Measurements from ENCODE around the gene HSPA5. TPM values are rescaled to one million over a fixed set of nuclear protein-coding genes. Genes with fewer than 3 reads are reported as not detected.

HSPA5 gene
- total and polyA plus RNA-seq, 2 donors (not counting 1 experiment from before 2014, with no cell fraction given): 40.1 to 94.5 TPM

DNA sequence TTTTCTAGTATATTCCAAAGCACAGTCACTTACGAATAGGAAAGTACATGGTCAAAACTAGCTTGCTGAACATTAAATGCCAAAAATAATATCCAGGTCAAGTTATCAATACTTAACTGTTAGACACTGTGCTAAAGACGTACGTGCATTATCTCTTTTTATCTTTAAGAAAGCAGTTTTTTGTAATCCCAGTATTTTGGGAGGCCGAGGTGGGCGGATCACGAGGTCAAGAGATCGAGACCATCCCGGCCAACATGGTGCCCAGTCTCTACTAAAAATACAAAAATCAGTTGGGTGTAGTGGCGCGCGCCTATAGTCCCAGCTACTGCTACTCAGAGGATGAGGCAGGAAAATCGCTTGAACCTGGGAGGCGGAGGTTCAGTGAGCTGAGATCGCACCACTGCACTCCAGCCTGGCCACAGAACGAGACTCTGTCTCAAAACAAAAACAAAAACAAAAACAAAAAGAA is 2.7 kb upstream of the HSPA5 start:
- Histone ChIP-seq H3K27ac (ENCODE audit: low read length in 2 of 2) (no peak overlapping the region), H3K9me3 (ENCODE audit: control extremely low read depth in 1 of 3, control insufficient read depth in 2 of 3, insufficient read depth in 1 of 3, low read length in 2 of 3) (no peaks in the 10 kb centered on the region), H3K79me2 (ENCODE audit: control insufficient read depth, insufficient read depth, low read length) (peaks cover 23% of the 10 kb centered on the region), H3K36me3 (replicated peaks in 1 of 2; ENCODE audit: control extremely low read depth in 1 of 2, control insufficient read depth in 1 of 2, extremely low read depth in 1 of 2, insufficient read depth in 2 of 2, low read length in 1 of 2) (peaks cover 3 to 10% of the 10 kb centered on the region in 2 experiments), H3K4me3 (ENCODE audit: control extremely low read depth in 1 of 5, extremely low read depth in 1 of 5, insufficient read depth in 1 of 5, low read depth in 2 of 5, low read length in 4 of 5) (no peak overlapping the region), H3K27me3 (replicated peaks in 1 of 4; ENCODE audit: control extremely low read depth in 1 of 4, control insufficient read depth in 3 of 4, insufficient read depth in 4 of 4, low read length in 3 of 4) (no peaks in the 10 kb centered on the region), H3K4me1 (ENCODE audit: control insufficient read depth in 2 of 2, insufficient read depth in 2 of 2, low read length in 2 of 2) (peaks cover 10 to 18% of the 10 kb centered on the region in 2 donors), H3K4me2 (replicated peaks; ENCODE audit: low read depth, low read length, poor library complexity, severe bottlenecking) (no peak overlapping the region), H3K9ac (ENCODE audit: low read length) (no peak overlapping the region), H4K20me1 (ENCODE audit: control insufficient read depth, insufficient read depth, low read length, poor library complexity, severe bottlenecking) (peaks cover 10% of the 10 kb centered on the region), H2AFZ (ENCODE audit: insufficient read depth, low read depth, low read length, poor library complexity, severe bottlenecking) (no peak overlapping the region)
- CTCF ChIA-PET: interaction anchor here (0.6 to 2.0 kb wide), 2 partner anchors 8 to 18 kb away, joined by 4 to 8 read pairs; partner anchors contain the start of gene GAPVD1
- H3K27ac Mint-ChIP-seq: no peak overlapping the region
- no peak for ATAC-seq (ENCODE audit: low read depth)
- DNase-seq: no peak
- H3K9me3 Mint-ChIP-seq (ENCODE audit: insufficient read depth): no peaks in the 10 kb centered on the region
- no peak for TF ChIP-seq EZH2 (IDR thresholded peaks at IDR 0.05; ENCODE audit: borderline replicate concordance, insufficient read depth, low read depth, low read length, poor library complexity, severe bottlenecking)
- no peak for TF ChIP-seq CTCF (IDR thresholded peaks at IDR 0.05)
- 98% methylated on average over 6 of the region's 15 CpGs for WGBS (ENCODE audit: insufficient coverage)
- no peaks in the 10 kb centered on the region for H3K27me3 Mint-ChIP-seq
- intact Hi-C loops (cut with micrococcal nuclease): loop anchor here (5.0 kb wide), 1 partner anchor 382 kb away; the partner anchor contains the start of genes ARPC5L and RPL35
- POLR2A ChIA-PET: no interaction called here
- no peak overlapping the region for H3K4me3 Mint-ChIP-seq
- H3K4me1 Mint-ChIP-seq: peaks cover 26% of the 10 kb centered on the region
